Measurements from ENCODE around the gene KLHL25. TPM values are rescaled to one million over a fixed set of nuclear protein-coding genes. Genes with fewer than 3 reads are reported as not detected.

The KLHL25 gene
- total RNA-seq, 1 donor from 2014 or later: 2.0 TPM

- no peak overlapping the region for H3K4me3 Mint-ChIP-seq
- H3K4me1 Mint-ChIP-seq: no peaks in the 10 kb centered on the region
- no peak overlapping the region for H3K27ac Mint-ChIP-seq
- CTCF ChIA-PET: no interaction called here
- intact Hi-C loops (cut with micrococcal nuclease): no loop called here
- H3K36me3 Mint-ChIP-seq (ENCODE audit: low read depth): no peaks in the 10 kb centered on the region
- H3K27me3 Mint-ChIP-seq: no peaks in the 10 kb centered on the region
- no peaks in the 10 kb centered on the region for H3K9me3 Mint-ChIP-seq
- DNase-seq (no peak), ATAC-seq (ENCODE audit: low read depth) (no peak)
- POLR2A ChIA-PET: no interaction called here
- TF ChIP-seq CTCF (IDR thresholded peaks at IDR 0.05): no peak
These were observed 28.5 kb downstream of the KLHL25 start for GRCh38 chr15:85766001-85766831.

GRCh38 chr15:85764649-85765277 is 30.0 kb downstream of the KLHL25 start:
- CTCF ChIA-PET: interaction anchor here (0.5 kb wide), 1 partner anchor 76 kb away, joined by 3 read pairs; no protein-coding TSS in a partner anchor
- POLR2A ChIA-PET: interaction anchor here (0.7 kb wide), 1 partner anchor 78 kb away, joined by 5 read pairs; no protein-coding TSS in a partner anchor
- Mint-ChIP-seq H3K27me3 (no peaks in the 10 kb centered on the region), H3K4me1 (no peaks in the 10 kb centered on the region), H3K4me3 (no peak overlapping the region), H3K36me3 (ENCODE audit: low read depth) (no peaks in the 10 kb centered on the region), H3K9me3 (no peaks in the 10 kb centered on the region), H3K27ac (no peak overlapping the region)
- no peak for DNase-seq
- TF ChIP-seq CTCF (IDR thresholded peaks at IDR 0.05): no peak
- intact Hi-C loops (cut with micrococcal nuclease): no loop called here
- no peak for ATAC-seq (ENCODE audit: low read depth)

GRCh38 chr15:85763673-85764633 is 30.8 kb downstream of the KLHL25 start:
- Mint-ChIP-seq H3K27me3 (no peaks in the 10 kb centered on the region), H3K27ac (no peak overlapping the region), H3K36me3 (ENCODE audit: low read depth) (no peaks in the 10 kb centered on the region), H3K9me3 (no peaks in the 10 kb centered on the region), H3K4me1 (no peaks in the 10 kb centered on the region), H3K4me3 (no peak overlapping the region)
- DNase-seq (no peak), ATAC-seq (ENCODE audit: low read depth) (no peak)
- ChIA-PET CTCF (interaction anchor here (0.5 to 1.0 kb wide), 2 partner anchors 76 to 77 kb away, joined by 3 to 4 read pairs; no protein-coding TSS in a partner anchor), POLR2A (no interaction called here)
- intact Hi-C loops (cut with micrococcal nuclease): no loop called here
- no peak for TF ChIP-seq CTCF (IDR thresholded peaks at IDR 0.05)

GRCh38 chr15:85763157-85763556 is 31.6 kb downstream of the KLHL25 start:
- ATAC-seq (ENCODE audit: low read depth) (no peak), DNase-seq (no peak)
- intact Hi-C loops (cut with micrococcal nuclease): no loop called here
- Mint-ChIP-seq H3K4me1 (no peaks in the 10 kb centered on the region), H3K36me3 (ENCODE audit: low read depth) (peaks cover 2% of the 10 kb centered on the region), H3K9me3 (no peaks in the 10 kb centered on the region), H3K4me3 (no peak overlapping the region), H3K27me3 (no peaks in the 10 kb centered on the region), H3K27ac (no peak overlapping the region)
- POLR2A ChIA-PET: no interaction called here
- TF ChIP-seq CTCF (IDR thresholded peaks at IDR 0.05): no peak
- CTCF ChIA-PET: interaction anchor here (1.0 kb wide), 1 partner anchor 77 kb away, joined by 4 read pairs; no protein-coding TSS in a partner anchor

Data from activated B cell treated with CpG ODN at 0.5 μM for 24 hours (primary cell).